HG03571 (cell line): ENCODE measurements around the gene EHD1.

Experiments
- ATAC-seq: cut with Tn5 transposase; IDR thresholded peaks from one replicate; pipeline ENCODE4 v1.9.1; 2021; ENCODE audit not compliant: unreplicated experiment

Gene EHD1

DNA sequence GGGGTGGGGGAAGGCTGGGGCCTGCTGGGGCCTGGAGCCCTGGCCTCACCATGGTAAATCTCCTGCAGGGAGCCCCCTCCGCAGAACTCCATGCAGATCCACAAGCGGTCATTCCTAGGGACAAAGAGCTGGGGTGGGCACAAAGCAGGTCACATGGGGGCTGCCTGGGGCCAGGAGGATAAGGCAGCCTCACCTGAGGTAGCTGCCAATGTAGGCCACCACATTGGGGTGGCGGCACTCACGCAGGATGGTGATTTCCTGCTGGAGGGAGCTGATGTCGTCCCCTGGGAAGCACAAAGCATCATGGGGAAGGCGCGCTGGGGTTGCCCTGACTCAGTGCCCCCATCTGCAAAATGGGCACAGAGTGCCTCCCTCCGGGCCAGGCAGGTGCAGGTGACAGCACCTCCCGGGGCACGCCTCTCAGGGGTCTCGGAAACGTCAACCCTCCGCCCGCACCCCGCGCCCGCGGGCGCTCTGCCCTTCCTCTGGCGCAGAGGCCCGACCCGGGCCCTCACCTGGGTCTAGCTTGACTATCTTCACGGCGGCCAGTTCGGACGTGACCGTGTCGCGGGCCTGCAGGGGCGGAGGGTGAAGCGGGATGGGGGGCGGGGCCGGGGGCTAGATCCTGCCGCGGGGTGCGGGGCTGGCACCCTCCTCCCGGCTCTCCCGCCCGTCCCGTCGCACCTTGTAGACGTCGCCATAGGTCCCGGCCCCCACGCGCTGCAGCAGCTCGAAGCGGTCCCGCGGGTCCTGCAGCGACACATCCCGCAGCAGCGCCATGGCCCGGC is 75.9 kb downstream of the EHD1 start:
- ATAC-seq: no peak
